Measurements from ENCODE around the gene TMEM138. TPM values are rescaled to one million over a fixed set of nuclear protein-coding genes. Genes with fewer than 3 reads are reported as not detected.

The TMEM138 gene
- polyA plus RNA-seq, 6 donors from 2014 or later: 37.9 to 56.4 (median 41.9) TPM

- Mint-ChIP-seq H3K4me1 (peaks cover 17 to 68% (median 48%) of the 10 kb centered on the region in 3 donors), H3K36me3 (peaks cover 5 to 17% of the 10 kb centered on the region in 2 donors), H3K4me3 (peak overlapping the region in 1 of 8 donors; percentile 16), H3K27ac (peak overlapping the region; percentile 26 to 80 (median 53)), H3K27me3 (no peaks in the 10 kb centered on the region), H3K9me3 (no peaks in the 10 kb centered on the region)
- DNase-seq (no peak), ATAC-seq (ENCODE audit: low read depth in 2 of 2) (no peak)
Measured at GRCh38 chr11:61347916-61348461, 14.2 kb upstream of the TMEM138 start.

- Mint-ChIP-seq H3K9me3 (no peaks in the 10 kb centered on the region), H3K27ac (peak overlapping the region in 3 of 6 donors; percentile 4 to 86 (median 43)), H3K4me1 (peaks cover 28 to 80% (median 61%) of the 10 kb centered on the region in 3 donors), H3K27me3 (no peaks in the 10 kb centered on the region), H3K36me3 (peaks cover 5 to 27% of the 10 kb centered on the region in 2 donors), H3K4me3 (no peak overlapping the region)
- no peak for DNase-seq
- no peak for ATAC-seq (ENCODE audit: low read depth in 2 of 2)
Measured at GRCh38 chr11:61349189-61349751, 12.9 kb upstream of the TMEM138 start.

GRCh38 chr11:61349916-61350315 is 12.3 kb upstream of the TMEM138 start:
- Mint-ChIP-seq H3K27ac (peak overlapping the region in 5 of 6 donors; percentile 70 to 94 (median 87)), H3K9me3 (no peaks in the 10 kb centered on the region), H3K4me3 (peak overlapping the region in 4 of 8 donors; percentile 40 to 63 (median 58)), H3K27me3 (no peaks in the 10 kb centered on the region), H3K4me1 (peaks cover 29 to 74% (median 63%) of the 10 kb centered on the region in 3 donors), H3K36me3 (peaks cover 5 to 27% of the 10 kb centered on the region in 2 donors)
- ATAC-seq (ENCODE audit: low read depth in 2 of 2) (no peak), DNase-seq (no peak)

GRCh38 chr11:61350336-61350735 is 11.8 kb upstream of the TMEM138 start:
- no peaks in the 10 kb centered on the region for H3K9me3 Mint-ChIP-seq
- peak overlapping the region in 4 of 6 donors; percentile 69 to 86 (median 78) for H3K27ac Mint-ChIP-seq
- no peak overlapping the region for H3K4me3 Mint-ChIP-seq
- ATAC-seq (ENCODE audit: low read depth in 2 of 2) (no peak), DNase-seq (no peak)
- peaks cover 5 to 27% of the 10 kb centered on the region in 2 donors for H3K36me3 Mint-ChIP-seq
- H3K27me3 Mint-ChIP-seq: no peaks in the 10 kb centered on the region
- peaks cover 33 to 74% (median 64%) of the 10 kb centered on the region in 3 donors for H3K4me1 Mint-ChIP-seq

- DNase-seq (no peak), ATAC-seq (ENCODE audit: low read depth in 2 of 2) (no peak)
- no peaks in the 10 kb centered on the region for H3K9me3 Mint-ChIP-seq
- H3K27ac Mint-ChIP-seq: peak overlapping the region in 3 of 6 donors; percentile 74 to 86 (median 82)
- peaks cover 5 to 27% of the 10 kb centered on the region in 2 donors for H3K36me3 Mint-ChIP-seq
- H3K4me3 Mint-ChIP-seq: no peak overlapping the region
- H3K4me1 Mint-ChIP-seq: peaks cover 33 to 72% (median 64%) of the 10 kb centered on the region in 3 donors
- H3K27me3 Mint-ChIP-seq: no peaks in the 10 kb centered on the region
Measured at GRCh38 chr11:61350803-61351202, 11.4 kb upstream of the TMEM138 start.

GRCh38 chr11:61352038-61352437 is 10.1 kb upstream of the TMEM138 start:
- Mint-ChIP-seq H3K36me3 (peaks cover 5 to 27% of the 10 kb centered on the region in 2 donors), H3K27me3 (no peaks in the 10 kb centered on the region), H3K4me3 (peak overlapping the region in 3 of 8 donors; percentile 29 to 95 (median 84)), H3K4me1 (peaks cover 36 to 72% (median 70%) of the 10 kb centered on the region in 3 donors), H3K9me3 (no peaks in the 10 kb centered on the region), H3K27ac (peak overlapping the region in 3 of 6 donors; percentile 51 to 93 (median 86))
- ATAC-seq (ENCODE audit: low read depth in 2 of 2) (no peak), DNase-seq (no peak)

GRCh38 chr11:61353131-61354067 is 8.8 kb upstream of the TMEM138 start:
- H3K4me1 Mint-ChIP-seq: peaks cover 45 to 71% (median 69%) of the 10 kb centered on the region in 3 donors
- no peaks in the 10 kb centered on the region for H3K27me3 Mint-ChIP-seq
- peaks cover 5 to 27% of the 10 kb centered on the region in 2 donors for H3K36me3 Mint-ChIP-seq
- DNase-seq (peak; percentile 39), ATAC-seq (ENCODE audit: low read depth in 2 of 2) (peak in 1 of 2 donors; percentile 3)
- peak overlapping the region; percentile 96 to 98 (median 97) for H3K27ac Mint-ChIP-seq
- peak overlapping the region; percentile 84 to 100 (median 96) for H3K4me3 Mint-ChIP-seq
- no peaks in the 10 kb centered on the region for H3K9me3 Mint-ChIP-seq

GRCh38 chr11:61354208-61354607 is 8.0 kb upstream of the TMEM138 start:
- Mint-ChIP-seq H3K4me1 (peaks cover 49 to 76% (median 69%) of the 10 kb centered on the region in 3 donors), H3K9me3 (no peaks in the 10 kb centered on the region), H3K36me3 (peaks cover 5 to 27% of the 10 kb centered on the region in 2 donors), H3K27me3 (no peaks in the 10 kb centered on the region), H3K27ac (peak overlapping the region; percentile 96 to 98 (median 97)), H3K4me3 (peak overlapping the region; percentile 84 to 100 (median 96))
- ATAC-seq (ENCODE audit: low read depth in 2 of 2) (no peak), DNase-seq (no peak)

GRCh38 chr11:61356706-61357105 is 5.5 kb upstream of the TMEM138 start:
- DNase-seq (peak; percentile 71), ATAC-seq (ENCODE audit: low read depth in 2 of 2) (peak; percentile 29 to 36)
- Mint-ChIP-seq H3K36me3 (peaks cover 5 to 16% of the 10 kb centered on the region in 2 donors), H3K4me1 (peaks cover 49 to 88% (median 74%) of the 10 kb centered on the region in 3 donors), H3K4me3 (peak overlapping the region; percentile 84 to 100 (median 96)), H3K27me3 (no peaks in the 10 kb centered on the region), H3K27ac (peak overlapping the region; percentile 96 to 99 (median 98)), H3K9me3 (no peaks in the 10 kb centered on the region)

GRCh38 chr11:61357233-61357893 is 4.8 kb upstream of the TMEM138 start:
- H3K9me3 Mint-ChIP-seq: no peaks in the 10 kb centered on the region
- H3K27me3 Mint-ChIP-seq: no peaks in the 10 kb centered on the region
- peak; percentile 80 for ATAC-seq (ENCODE audit: low read depth in 2 of 2)
- H3K27ac Mint-ChIP-seq: peak overlapping the region; percentile 96 to 99 (median 98)
- DNase-seq: peak; percentile 92
- H3K4me3 Mint-ChIP-seq: peak overlapping the region; percentile 84 to 100 (median 96)
- H3K4me1 Mint-ChIP-seq: peaks cover 53 to 89% (median 73%) of the 10 kb centered on the region in 3 donors
- peaks cover 5 to 16% of the 10 kb centered on the region in 2 donors for H3K36me3 Mint-ChIP-seq

- H3K27me3 Mint-ChIP-seq: no peaks in the 10 kb centered on the region
- peak overlapping the region; percentile 84 to 100 (median 96) for H3K4me3 Mint-ChIP-seq
- H3K9me3 Mint-ChIP-seq: no peaks in the 10 kb centered on the region
- ATAC-seq (ENCODE audit: low read depth in 2 of 2) (no peak), DNase-seq (no peak)
- H3K27ac Mint-ChIP-seq: peak overlapping the region; percentile 96 to 99 (median 98)
- H3K4me1 Mint-ChIP-seq: peaks cover 54 to 89% (median 73%) of the 10 kb centered on the region in 3 donors
- H3K36me3 Mint-ChIP-seq: peaks cover 5 to 11% of the 10 kb centered on the region in 2 donors
Measured at GRCh38 chr11:61357894-61358239, 4.3 kb upstream of the TMEM138 start.

- H3K36me3 Mint-ChIP-seq: peaks cover 4 to 5% of the 10 kb centered on the region in 2 donors
- H3K4me3 Mint-ChIP-seq: peak overlapping the region; percentile 68 to 100 (median 96)
Measured at GRCh38 chr11:61358566-61358965, 3.6 kb upstream of the TMEM138 start.

More at GRCh38 chr11:61358566-61358965, 3.6 kb upstream of the TMEM138 start:
- ATAC-seq (ENCODE audit: low read depth in 2 of 2) (no peak), DNase-seq (no peak)
- H3K27me3 Mint-ChIP-seq: no peaks in the 10 kb centered on the region
- peaks cover 50 to 89% (median 73%) of the 10 kb centered on the region in 3 donors for H3K4me1 Mint-ChIP-seq
- no peaks in the 10 kb centered on the region for H3K9me3 Mint-ChIP-seq
- peak overlapping the region in 5 of 6 donors; percentile 49 to 99 (median 97) for H3K27ac Mint-ChIP-seq

Measured in naive B cell (primary cell).